ENCODE data around the gene SH3YL1. TPM values are rescaled to one million over a fixed set of nuclear protein-coding genes. Genes with fewer than 3 reads are reported as not detected.

The SH3YL1 gene, protein sequence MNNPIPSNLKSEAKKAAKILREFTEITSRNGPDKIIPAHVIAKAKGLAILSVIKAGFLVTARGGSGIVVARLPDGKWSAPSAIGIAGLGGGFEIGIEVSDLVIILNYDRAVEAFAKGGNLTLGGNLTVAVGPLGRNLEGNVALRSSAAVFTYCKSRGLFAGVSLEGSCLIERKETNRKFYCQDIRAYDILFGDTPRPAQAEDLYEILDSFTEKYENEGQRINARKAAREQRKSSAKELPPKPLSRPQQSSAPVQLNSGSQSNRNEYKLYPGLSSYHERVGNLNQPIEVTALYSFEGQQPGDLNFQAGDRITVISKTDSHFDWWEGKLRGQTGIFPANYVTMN
- total RNA-seq (2021) (33.0 and 40.8 TPM in 2 replicates), Bru-seq, nascent RNA (percentile 74 among the genes with signal in this experiment), BruChase-seq, experiment 1, labeled RNA remaining after a 2-hour chase (percentile 80 among the genes with signal in this experiment), BruChase-seq, experiment 2, labeled RNA remaining after a 6-hour chase (percentile 70 among the genes with signal in this experiment)
- long read RNA-seq, transcript SH3YL1-204 (11 exons, 1,279 nt), result major isoform, 6 of 33 reads
- long read RNA-seq, partial matches to known transcripts, result 4 of 33 reads
- long read RNA-seq, other reads (novel, unspliced or antisense), result 21 of 33 reads

DNA sequence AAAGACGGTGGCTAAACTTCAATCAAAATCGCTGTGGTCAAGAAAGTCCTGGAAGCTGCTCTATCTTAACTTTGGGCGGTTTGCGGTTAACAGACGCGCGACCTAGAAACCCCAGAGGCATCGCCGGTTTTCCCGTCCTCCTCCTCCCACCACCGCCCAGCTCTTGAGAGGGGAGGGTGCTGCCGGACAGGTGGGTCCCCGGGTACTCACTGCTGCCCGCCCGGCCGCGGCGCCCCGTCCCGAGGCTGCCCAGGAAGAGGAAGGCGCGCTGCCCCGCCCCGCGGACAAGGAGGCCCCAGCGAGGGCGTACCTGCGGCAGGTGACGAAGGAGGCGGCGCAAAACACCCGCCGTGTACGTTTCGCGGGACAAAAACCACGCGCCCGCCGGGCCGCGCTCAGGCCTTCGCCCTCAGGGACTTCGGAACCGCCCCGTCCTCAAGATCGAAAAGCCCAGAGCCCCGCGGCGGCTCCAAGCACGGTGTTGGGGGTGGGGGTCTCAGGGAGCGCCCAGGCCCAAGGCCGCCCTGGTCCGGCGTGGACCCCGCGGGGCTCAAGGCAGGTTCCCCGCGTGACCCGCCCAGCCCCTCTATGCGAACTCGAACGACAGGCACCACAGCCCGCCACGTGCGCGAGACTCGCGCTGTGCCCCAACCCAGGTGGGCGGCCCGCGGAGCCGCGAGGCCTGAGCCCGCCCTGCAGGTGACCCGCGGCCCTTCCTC lies at the start of gene SH3YL1:
Gene SH3YL1 (minus strand): TSS at position 259 of the 719 bp plus-strand sequence. CDS start 48 bp downstream, at position 211.
- CTCF ChIA-PET, result no interaction called here

DNA sequence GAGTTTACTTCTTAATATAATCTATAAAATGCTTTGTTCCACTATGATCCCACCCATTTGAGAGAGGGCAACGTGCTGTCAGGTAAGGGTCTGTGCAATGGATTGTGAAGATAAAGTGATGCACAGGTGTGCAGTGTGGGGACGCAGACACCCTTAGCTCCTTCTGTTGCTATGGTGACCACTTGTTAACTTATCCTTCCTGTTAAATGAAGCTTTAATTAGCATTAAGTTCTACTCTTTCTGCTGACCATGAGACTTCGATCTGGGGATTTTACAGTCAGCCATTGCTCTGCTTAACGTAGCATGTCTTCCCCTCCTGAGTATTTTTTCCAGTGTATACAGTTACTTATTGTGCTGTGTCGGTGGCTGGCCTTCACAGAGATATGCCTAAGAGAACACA lies 47.2 kb upstream of the SH3YL1 start:
- no peaks in the 10 kb centered on the region for H3K36me3 ChIP-seq (ENCODE audit: insufficient read depth, low read length, poor library complexity, severe bottlenecking)
- H3K4me3 ChIP-seq (ENCODE audit: low read depth, low read length, poor library complexity, severe bottlenecking), result no peak overlapping the region
- no TSS peak for BruUV-seq (replicated peaks)
- H3K27ac ChIP-seq (ENCODE audit: low read depth, low read length, poor library complexity, severe bottlenecking), result no peak overlapping the region
- H3K9me3 ChIP-seq (ENCODE audit: low read depth, low read length, poor library complexity, severe bottlenecking), result no peaks in the 10 kb centered on the region
- no peaks in the 10 kb centered on the region for H3K27me3 ChIP-seq (replicated peaks; ENCODE audit: insufficient read depth, low read depth, low read length, poor library complexity)
- DNase-seq (ENCODE audit: low spot score), result no peak
- no peaks in the 10 kb centered on the region for H3K4me1 ChIP-seq (ENCODE audit: insufficient read depth, low read length, poor library complexity, severe bottlenecking)
- no peak for TF ChIP-seq EZH2 (IDR thresholded peaks at IDR 0.05; ENCODE audit: borderline replicate concordance, low read depth, low read length, poor library complexity, severe bottlenecking)
- TF ChIP-seq, protein P1, sequence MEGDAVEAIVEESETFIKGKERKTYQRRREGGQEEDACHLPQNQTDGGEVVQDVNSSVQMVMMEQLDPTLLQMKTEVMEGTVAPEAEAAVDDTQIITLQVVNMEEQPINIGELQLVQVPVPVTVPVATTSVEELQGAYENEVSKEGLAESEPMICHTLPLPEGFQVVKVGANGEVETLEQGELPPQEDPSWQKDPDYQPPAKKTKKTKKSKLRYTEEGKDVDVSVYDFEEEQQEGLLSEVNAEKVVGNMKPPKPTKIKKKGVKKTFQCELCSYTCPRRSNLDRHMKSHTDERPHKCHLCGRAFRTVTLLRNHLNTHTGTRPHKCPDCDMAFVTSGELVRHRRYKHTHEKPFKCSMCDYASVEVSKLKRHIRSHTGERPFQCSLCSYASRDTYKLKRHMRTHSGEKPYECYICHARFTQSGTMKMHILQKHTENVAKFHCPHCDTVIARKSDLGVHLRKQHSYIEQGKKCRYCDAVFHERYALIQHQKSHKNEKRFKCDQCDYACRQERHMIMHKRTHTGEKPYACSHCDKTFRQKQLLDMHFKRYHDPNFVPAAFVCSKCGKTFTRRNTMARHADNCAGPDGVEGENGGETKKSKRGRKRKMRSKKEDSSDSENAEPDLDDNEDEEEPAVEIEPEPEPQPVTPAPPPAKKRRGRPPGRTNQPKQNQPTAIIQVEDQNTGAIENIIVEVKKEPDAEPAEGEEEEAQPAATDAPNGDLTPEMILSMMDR (conservative IDR thresholded peaks at IDR 0.05; ENCODE audit: low read depth, low read length), result no peak
- ChIA-PET CTCF (no interaction called here), POLR2A (ENCODE audit: low non-redundant PET) (no interaction called here)
- intact Hi-C loops (cut with micrococcal nuclease; ENCODE audit: unreplicated experiment), result no loop called here

More for the DNA sequence above, at the start of gene SH3YL1:
- POLR2A ChIA-PET (ENCODE audit: low non-redundant PET), result no interaction called here
- intact Hi-C loops (cut with micrococcal nuclease; ENCODE audit: unreplicated experiment), result no loop called here
- TF ChIP-seq EZH2 (IDR thresholded peaks at IDR 0.05; ENCODE audit: borderline replicate concordance, low read depth, low read length, poor library complexity, severe bottlenecking), result no peak
- TF ChIP-seq, protein P1 (conservative IDR thresholded peaks at IDR 0.05; ENCODE audit: low read depth, low read length), result no peak
- H3K36me3 ChIP-seq (ENCODE audit: insufficient read depth, low read length, poor library complexity, severe bottlenecking), result peaks cover 27% of the 10 kb centered on the region
- no peaks in the 10 kb centered on the region for H3K27me3 ChIP-seq (replicated peaks; ENCODE audit: insufficient read depth, low read depth, low read length, poor library complexity)
- peak within 1 kb of the TSS; percentile 87 for H3K27ac ChIP-seq (ENCODE audit: low read depth, low read length, poor library complexity, severe bottlenecking)
- H3K9me3 ChIP-seq (ENCODE audit: low read depth, low read length, poor library complexity, severe bottlenecking), result peaks cover 20% of the 10 kb centered on the region
- peaks cover 12% of the 10 kb centered on the region for H3K4me1 ChIP-seq (ENCODE audit: insufficient read depth, low read length, poor library complexity, severe bottlenecking)
- no TSS peak for BruUV-seq (replicated peaks)
- H3K4me3 ChIP-seq (ENCODE audit: low read depth, low read length, poor library complexity, severe bottlenecking), result peak within 1 kb of the TSS; percentile 78
- DNase-seq (ENCODE audit: low spot score), result peak; percentile 15

DNA sequence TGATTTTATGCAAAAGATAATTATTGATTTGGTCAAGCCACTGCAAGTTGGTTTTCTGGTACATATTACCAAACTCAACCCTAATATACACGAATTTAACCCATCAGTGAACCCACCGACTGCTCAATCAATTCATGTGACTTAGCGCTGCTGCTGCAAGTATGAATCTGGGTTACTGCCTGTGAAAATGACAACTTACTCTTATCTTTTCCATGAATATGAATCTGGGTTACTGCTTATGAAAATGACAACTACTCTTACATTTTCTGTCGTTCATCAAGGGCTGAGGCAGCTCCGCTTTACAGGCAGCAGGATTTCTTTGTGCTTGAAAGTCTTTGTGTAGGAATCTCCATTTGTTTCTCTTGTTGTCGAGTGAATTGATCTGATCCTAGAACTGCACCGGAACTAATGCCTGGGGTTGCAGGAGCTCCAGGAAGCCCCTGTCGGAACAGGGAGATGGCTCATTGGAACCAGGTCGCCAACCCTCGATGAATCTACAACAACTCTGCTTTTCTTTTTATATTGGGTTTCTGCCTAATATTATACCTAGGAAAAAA lies 46.2 kb upstream of the SH3YL1 start:
- H3K9me3 ChIP-seq (ENCODE audit: low read depth, low read length, poor library complexity, severe bottlenecking), result no peaks in the 10 kb centered on the region
- no peak overlapping the region for H3K4me3 ChIP-seq (ENCODE audit: low read depth, low read length, poor library complexity, severe bottlenecking)
- no TSS peak for BruUV-seq (replicated peaks)
- CTCF ChIA-PET, result no interaction called here
- POLR2A ChIA-PET (ENCODE audit: low non-redundant PET), result no interaction called here
- no peaks in the 10 kb centered on the region for H3K4me1 ChIP-seq (ENCODE audit: insufficient read depth, low read length, poor library complexity, severe bottlenecking)
- TF ChIP-seq, protein P1 (conservative IDR thresholded peaks at IDR 0.05; ENCODE audit: low read depth, low read length), result no peak
- TF ChIP-seq EZH2 (IDR thresholded peaks at IDR 0.05; ENCODE audit: borderline replicate concordance, low read depth, low read length, poor library complexity, severe bottlenecking), result no peak
- intact Hi-C loops (cut with micrococcal nuclease; ENCODE audit: unreplicated experiment), result no loop called here
- no peak for DNase-seq (ENCODE audit: low spot score)
- H3K27ac ChIP-seq (ENCODE audit: low read depth, low read length, poor library complexity, severe bottlenecking), result no peak overlapping the region
- no peaks in the 10 kb centered on the region for H3K36me3 ChIP-seq (ENCODE audit: insufficient read depth, low read length, poor library complexity, severe bottlenecking)
- peaks cover 2% of the 10 kb centered on the region for H3K27me3 ChIP-seq (replicated peaks; ENCODE audit: insufficient read depth, low read depth, low read length, poor library complexity)

Measured in A673 (cell line).